Activated naive CD8-positive, alpha-beta T cell treated with anti-CD3 and anti-CD28 coated beads, Interleukin-2, amount 50 U/mL, for 16 hours (primary cell): Measurements from ENCODE around the gene SLC2A2.
"Not testable (repeated sequence)": the region's sequence is repeated elsewhere in the genome, so short reads cannot be mapped to it uniquely, and the experiment has no call there.

Source experiments
- DNase-seq: peaks from one replicate; pipeline ENCODE4 v3.0.0-alpha.2; 2020; ENCODE audit warnings: low read depth, low spot score

Gene SLC2A2

DNA sequence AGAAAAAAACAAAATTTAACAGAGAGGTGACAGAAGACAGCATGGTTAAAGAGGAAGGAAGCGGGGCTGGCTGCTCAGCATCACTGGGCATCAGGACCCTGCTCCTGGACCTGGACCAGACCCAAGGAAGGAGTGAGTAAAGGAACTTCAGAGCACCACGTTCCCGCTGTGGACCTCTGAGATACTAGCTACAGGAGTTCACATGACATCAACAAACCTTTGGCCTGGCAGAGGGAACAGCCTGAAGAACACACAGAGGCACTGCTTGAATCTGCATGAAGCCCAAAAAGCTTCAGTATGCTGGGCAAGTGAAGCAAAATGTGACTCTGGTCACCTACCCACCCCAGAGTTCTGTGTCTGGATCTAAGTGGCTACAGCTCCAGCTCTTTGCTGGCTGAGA is 38.1 kb downstream of the SLC2A2 start:
- DNase-seq = no peak

DNA sequence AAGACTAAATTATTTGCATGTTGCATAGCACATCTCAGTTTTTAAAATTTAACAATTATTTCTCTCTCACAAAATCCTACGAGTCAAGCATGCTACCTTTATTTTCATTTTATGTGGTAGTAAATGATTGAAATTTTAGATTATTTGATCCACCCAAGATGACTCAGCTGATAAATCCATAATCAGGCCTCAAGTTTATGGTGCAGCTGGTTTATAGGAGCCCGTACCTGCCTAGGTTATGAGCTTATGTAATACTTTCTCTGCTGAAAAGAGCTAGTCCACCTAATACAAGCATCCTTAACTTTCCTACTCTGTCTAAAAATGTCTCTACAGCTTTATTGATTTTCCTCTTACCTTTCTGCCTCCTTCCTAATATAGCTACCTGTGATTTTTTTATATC is 41.2 kb downstream of the SLC2A2 start:
- DNase-seq = no peak

GRCh38 chr3:170982733-170983132 is 43.8 kb downstream of the SLC2A2 start:
- DNase-seq = no peak

- no peak for DNase-seq
These were observed 46.1 kb downstream of the SLC2A2 start for GRCh38 chr3:170980399-170980798.

DNA sequence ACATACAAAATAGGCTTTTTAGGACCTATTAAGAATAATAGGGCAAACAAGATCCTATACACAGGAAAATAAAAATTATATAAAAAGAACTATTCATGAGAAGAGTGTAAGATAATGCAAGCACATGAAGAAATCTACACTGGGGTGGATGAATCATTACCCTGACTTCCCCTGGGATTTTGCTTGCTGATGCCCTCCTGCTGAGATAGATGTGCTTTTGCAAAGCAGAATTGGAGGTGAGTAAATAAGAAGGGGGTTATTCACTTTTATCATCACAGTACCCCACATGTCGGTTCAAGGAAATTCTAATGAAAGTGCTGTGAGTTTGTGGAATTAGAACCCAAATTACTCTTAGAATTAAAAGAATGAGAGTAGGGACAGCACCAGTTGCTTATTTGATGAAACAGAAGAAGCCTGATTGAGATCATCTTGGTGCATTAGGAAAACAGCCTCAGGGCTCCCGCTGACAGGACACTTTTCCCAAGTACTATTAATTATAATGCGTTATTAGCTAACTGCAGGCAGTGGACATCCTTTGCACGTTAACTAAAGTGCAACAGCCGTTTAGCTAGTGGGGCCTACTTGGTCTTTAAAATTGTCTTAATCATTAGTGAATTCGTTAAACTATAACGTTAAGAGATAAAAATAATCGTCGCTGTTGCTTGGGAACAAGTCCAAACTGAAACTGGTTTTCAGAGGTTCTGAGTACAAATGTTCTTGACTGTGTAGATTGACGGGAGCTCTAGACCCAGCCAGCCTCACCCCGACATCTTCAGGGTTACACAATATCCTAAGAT is 48.4 kb downstream of the SLC2A2 start:
- DNase-seq = no peak

GRCh38 chr3:170976190-170976519 is 50.4 kb downstream of the SLC2A2 start:
- DNase-seq = no peak

DNA sequence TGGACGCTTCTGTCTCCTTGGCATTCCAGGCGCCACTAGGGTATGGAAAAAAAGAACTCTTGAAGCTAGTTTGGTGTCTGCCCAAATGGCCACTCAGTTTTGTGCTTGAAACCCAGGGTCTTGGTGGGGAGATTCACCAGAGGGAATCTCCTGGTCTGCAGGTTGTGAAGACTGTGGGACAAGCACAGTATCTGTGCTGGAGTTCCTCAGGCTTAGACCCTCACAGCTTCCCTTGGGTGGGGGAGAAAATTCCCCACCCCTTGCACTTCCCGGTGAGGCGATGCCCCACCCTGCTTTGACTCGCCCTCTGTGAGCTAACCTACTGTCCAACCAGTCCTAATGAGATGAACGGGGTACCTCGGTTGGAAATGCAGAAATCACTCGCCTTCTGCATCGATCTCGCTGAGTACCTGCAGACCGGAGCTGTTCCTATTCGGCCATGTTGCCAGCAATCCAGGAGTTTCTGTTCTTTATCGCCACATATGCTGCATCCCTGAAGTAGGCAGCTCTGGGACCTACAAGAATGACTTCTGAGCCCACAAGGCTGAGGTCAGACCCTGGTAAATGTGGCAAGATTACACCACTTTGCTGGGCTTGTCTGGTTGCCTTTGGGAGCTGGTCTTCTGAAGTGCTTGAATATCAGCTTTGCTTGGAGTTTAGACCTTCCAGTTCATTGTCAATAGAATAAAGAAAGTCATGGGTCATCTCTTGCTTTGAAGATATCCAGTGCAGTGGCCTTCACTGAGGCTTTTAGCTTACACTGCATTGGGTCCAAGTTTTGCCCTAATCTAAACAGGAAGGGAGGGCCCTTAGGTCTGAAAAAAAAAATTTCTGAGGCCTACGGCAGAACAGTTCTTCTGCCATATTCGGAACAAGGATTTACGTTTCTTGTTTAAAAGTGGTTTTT is 51.0 kb downstream of the SLC2A2 start:
- no peak for DNase-seq

DNA sequence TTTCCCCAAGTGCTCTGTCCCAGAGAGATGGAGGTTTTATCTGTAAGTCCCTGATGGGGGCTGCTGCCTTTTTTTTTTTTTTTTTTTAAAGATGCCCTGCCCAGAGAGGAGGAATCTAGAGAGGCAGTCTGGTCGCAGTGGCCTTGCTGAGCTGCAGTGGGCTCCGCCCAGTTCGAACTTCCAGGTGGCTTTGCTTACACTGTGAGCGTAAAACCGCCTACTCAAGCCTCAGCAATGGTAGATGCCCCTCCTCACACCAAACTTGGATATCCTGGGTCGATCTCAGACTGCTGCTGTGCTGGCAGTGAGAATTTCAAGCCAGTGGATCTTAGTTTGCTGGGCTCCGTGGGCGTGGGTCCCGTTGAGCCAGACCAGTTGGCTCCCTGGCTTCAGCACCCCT is 51.6 kb downstream of the SLC2A2 start:
- no peak for DNase-seq

DNA sequence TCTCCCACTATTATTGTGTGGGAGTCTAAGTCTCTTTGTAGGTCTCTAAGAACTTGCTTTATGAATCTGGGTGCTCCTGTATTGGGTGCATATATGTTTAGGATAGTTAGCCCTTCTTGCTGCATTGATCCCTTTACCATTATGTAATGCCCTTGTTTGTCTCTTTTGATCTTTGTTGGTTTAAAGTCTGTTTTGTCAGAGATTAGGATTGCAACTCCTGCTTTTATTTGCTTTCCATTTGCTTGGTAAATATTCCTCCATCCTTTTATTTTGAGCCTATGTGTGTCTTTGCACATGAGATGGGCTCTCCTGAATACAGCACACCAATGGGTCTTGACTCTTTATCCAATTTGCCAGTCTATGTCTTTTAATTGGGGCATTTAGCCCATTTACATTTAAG is 53.6 kb downstream of the SLC2A2 start:
- DNase-seq = not testable (repeated sequence)

DNA sequence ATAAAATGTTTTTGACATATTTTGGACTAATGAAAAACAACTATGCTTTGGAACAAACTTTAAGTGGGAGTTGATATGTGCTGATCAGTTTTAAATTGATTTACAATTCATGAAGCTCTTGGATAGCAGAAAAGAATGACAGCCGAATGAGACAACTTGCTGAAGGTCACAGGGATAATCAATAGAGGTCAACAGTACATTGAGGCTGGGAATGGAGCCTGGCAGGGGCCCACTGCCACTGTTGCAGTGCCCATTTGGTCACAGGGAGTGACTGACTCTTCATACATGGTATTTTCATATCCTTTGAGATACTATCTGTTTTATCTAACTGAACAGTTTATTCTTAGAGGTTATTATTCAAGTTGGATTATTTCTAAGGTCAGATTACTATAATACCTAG is 59.4 kb downstream of the SLC2A2 start:
- DNase-seq = no peak

- DNase-seq = no peak
These were observed 60.0 kb downstream of the SLC2A2 start for GRCh38 chr3:170966495-170966894.

DNA sequence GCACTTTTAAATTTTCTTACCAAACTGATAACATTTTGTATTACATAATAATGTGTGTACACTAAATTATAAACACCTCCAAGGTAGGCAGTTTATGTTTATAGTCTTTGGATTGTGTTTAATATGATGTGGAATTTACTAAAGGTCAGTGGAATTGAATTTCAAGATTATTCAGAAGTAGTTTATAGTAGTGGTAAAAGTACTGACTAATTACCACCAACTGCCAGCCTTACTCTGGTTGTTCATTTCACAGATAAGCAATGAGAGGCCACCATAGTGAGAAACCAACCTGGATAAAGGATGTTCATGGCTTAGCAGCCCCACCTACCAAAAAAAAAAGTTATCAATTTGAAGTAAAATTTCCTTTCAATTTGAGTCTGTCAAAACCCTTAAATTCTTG is 64.1 kb downstream of the SLC2A2 start:
- DNase-seq = no peak

GRCh38 chr3:170961616-170962400 is 64.7 kb downstream of the SLC2A2 start:
- DNase-seq = no peak

DNA sequence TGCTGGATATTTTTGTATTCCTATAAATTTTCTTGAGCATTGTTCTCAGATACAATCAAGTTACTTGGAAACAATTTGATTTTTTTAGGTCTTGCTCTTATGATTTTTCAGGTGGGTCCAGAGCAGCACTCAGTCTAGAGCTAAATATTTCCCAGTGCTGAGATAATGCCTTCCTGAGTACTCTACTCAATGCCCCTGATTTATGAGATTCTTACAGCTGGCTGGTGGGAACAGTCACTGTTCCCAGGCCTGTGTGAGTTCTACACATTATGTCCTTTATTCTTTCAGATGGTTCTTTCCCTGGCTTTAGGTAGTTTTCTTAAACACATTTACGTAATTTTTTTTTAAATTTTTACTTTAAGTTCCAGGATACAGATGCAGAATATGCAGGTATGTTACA is 67.1 kb downstream of the SLC2A2 start:
- no peak for DNase-seq

DNA sequence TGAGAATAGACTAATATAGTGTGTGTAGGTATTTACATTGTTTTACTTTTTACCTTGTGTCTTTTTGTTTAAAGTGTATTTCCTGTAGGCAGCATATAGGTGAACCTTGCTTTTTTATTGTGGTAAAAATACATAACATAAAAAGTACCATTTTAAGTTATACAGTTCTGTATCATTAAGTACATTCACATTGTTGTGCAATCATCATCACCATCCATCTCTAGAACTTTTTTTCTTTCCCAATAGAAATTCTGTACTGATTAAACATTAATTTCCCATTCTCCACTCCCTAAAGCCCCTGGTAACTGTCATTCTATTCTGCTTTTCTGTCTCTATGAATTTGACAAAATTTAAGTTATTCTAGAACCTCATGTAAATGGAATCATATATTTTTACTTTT is 69.9 kb downstream of the SLC2A2 start:
- DNase-seq = no peak

DNA sequence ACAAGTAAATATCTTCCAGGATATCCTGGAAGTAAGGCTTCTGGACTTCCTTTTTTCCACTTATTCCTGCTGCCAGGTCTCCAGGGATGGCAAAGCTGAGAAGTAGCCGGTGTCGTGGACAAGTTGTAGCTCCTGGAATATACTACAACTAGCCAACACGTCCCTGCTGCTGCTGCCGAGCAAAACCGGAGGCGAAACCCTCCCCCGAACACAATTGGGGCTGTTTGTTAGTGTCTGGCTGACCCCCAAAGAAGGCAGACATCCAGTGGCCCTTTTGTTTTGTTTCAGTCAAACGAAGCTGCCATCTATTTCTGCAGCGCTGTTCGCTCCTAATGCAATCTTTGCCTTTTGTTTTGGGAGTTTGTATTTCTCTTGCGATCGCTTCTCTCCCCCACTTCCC is 72.8 kb downstream of the SLC2A2 start:
- no peak for DNase-seq

DNA sequence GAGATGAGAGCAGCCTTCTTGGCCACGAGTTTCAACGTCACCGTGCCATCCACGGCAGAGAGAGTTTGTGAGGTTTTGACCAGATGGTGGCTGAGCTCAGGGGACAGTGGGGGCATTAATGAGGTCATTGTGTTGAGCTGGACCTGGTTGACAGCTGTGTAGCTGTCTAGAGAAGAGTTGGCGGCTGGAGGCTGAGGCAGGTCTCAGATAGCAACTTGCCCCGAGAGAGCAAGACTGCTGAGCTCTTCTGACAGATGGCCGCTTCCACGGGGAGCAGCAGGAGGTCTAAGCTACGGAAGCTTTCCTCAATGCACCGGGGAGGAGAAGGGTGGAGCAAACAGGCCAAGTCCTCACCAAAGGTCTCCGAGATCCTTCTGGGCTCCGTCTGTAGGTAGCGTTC is 73.3 kb downstream of the SLC2A2 start:
- DNase-seq = no peak

GRCh38 chr3:170949211-170949610 is 77.3 kb downstream of the SLC2A2 start:
- no peak for DNase-seq

- no peak for DNase-seq
These were observed 79.3 kb downstream of the SLC2A2 start for GRCh38 chr3:170947018-170947769.
